SK-N-MC (cell line): ENCODE data around the gene UBE3A.

ENCODE experiments used
- EZH2 ChIP-seq: fragments of 200-600 bp; sonication (generic); IDR thresholded peaks from one replicate; pipeline ENCODE4 v1.6.1; 2017; ENCODE audit warnings: antibody characterized with exemption
- FOXP2 ChIP-seq: optimal IDR thresholded peaks from 2 replicates; pipeline ENCODE3; 2011; ENCODE audit warnings: mild to moderate bottlenecking, moderate library complexity; ENCODE audit not compliant: insufficient read depth; ENCODE audit errors: extremely low read length, control extremely low read depth
- POLR2AphosphoS5 ChIP-seq: IDR thresholded peaks from 2 replicates; pipeline ENCODE4 v1.6.1; 2012; ENCODE audit warnings: mild to moderate bottlenecking, low read depth, low read length, borderline replicate concordance

DNA sequence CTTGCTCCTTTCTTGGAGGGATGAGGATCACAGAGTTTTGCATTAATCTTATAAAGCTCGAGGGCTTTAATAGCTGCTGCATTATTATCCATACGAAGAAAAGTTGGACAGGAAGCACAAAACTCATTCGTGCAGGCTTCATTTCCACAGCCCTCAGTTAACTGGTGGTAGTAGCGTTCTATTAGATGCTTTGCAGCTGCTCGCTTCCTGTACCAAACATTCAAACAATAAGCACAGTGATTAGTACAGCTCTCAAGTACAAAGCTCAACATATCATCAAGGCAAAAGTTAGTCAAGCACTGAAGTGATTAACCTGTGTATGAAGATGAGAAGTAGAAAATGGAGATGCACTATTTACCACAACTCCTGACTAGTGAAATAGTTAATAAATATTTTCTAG, 63.3 kb downstream of the UBE3A start:
- TF ChIP-seq EZH2 (no peak), POLR2AphosphoS5 (no peak), FOXP2 (no peak)
